SU-DHL-6 (cell line): ENCODE results near the gene DAPL1.

ENCODE experiments used
- EZH2phosphoT487 ChIP-seq: fragments of 200-600 bp; sonication (generic), shearing (Covaris generic); conservative IDR thresholded peaks from 2 replicates; pipeline ENCODE4 v1.6.1; 2018; ENCODE audit warnings: mild to moderate bottlenecking, antibody characterized with exemption, low read length, moderate library complexity, mixed read lengths
- TF ChIP-seq, protein P1 (sequence below): fragments of 200-600 bp; sonication (generic); IDR thresholded peaks from one replicate; pipeline ENCODE4 v1.5.1; 2017; ENCODE audit warnings: antibody characterized with exemption, mild to moderate bottlenecking, low read length, moderate library complexity; ENCODE audit not compliant: insufficient read depth, poor library complexity, severe bottlenecking

DNA sequence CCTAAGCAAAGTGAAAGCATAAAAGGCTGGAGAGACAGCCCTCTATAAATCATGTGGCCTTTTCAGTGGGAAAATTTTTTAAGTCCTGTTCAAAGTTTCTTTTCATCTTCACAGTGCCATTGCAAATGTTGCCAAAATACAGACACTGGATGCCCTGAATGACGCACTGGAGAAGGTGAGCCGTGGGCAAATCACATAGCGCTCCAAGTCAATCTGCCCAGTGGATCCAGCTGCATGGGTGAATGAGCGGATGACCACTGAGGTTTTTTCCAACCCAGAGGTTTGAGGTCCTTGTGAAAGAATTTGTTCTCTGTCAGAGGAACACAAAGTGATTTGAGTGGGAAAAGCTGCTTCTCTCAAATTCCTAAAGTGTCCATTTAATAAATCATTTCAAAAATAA lies 11.8 kb downstream of the DAPL1 start:
- TF ChIP-seq, protein P1, sequence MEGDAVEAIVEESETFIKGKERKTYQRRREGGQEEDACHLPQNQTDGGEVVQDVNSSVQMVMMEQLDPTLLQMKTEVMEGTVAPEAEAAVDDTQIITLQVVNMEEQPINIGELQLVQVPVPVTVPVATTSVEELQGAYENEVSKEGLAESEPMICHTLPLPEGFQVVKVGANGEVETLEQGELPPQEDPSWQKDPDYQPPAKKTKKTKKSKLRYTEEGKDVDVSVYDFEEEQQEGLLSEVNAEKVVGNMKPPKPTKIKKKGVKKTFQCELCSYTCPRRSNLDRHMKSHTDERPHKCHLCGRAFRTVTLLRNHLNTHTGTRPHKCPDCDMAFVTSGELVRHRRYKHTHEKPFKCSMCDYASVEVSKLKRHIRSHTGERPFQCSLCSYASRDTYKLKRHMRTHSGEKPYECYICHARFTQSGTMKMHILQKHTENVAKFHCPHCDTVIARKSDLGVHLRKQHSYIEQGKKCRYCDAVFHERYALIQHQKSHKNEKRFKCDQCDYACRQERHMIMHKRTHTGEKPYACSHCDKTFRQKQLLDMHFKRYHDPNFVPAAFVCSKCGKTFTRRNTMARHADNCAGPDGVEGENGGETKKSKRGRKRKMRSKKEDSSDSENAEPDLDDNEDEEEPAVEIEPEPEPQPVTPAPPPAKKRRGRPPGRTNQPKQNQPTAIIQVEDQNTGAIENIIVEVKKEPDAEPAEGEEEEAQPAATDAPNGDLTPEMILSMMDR = no peak
- TF ChIP-seq EZH2phosphoT487 = no peak
